SU-DHL-6 (cell line): ENCODE results near the gene ARL8B.

Experiments
- H2AFZ ChIP-seq: fragments of 200-600 bp; sonication (generic); 2 replicates; pipeline ENCODE4 v1.6.1; 2014; ENCODE audit warnings: low read depth, mild to moderate bottlenecking, moderate library complexity, mixed read lengths, antibody characterized with exemption, low read length; ENCODE audit not compliant: severe bottlenecking
- H3F3A ChIP-seq: fragments of 200-600 bp; shearing (Covaris generic); 2 replicates; pipeline ENCODE4 v1.6.0; 2016; ENCODE audit warnings: antibody characterized with exemption, mild to moderate bottlenecking; ENCODE audit not compliant: insufficient read depth
- H3K27ac ChIP-seq: fragments of 200-600 bp; sonication (generic); 2 replicates; pipeline ENCODE4 v1.5.1; 2016; ENCODE audit warnings: low read depth, mild to moderate bottlenecking, low read length, moderate library complexity, mixed read lengths
- H3K27me3 ChIP-seq: fragments of 200-600 bp; sonication (generic), shearing (Covaris generic); 2 replicates; pipeline ENCODE4 v1.6.0; 2014; ENCODE audit warnings: mild to moderate bottlenecking, low read length
- H3K36me3 ChIP-seq: fragments of 200-600 bp; sonication (generic); 2 replicates; pipeline ENCODE4 v1.6.1; 2014; ENCODE audit warnings: mild to moderate bottlenecking, low read length, mixed read lengths
- H3K4me2 ChIP-seq: fragments of 300-600, 200-600 bp; shearing (Covaris generic), sonication (generic); 2 replicates; pipeline ENCODE4 v1.6.0; 2014; ENCODE audit warnings: low read length, low read depth, mild to moderate bottlenecking; ENCODE audit not compliant: poor library complexity, severe bottlenecking
- H3K4me3 ChIP-seq: fragments of 200-600 bp; sonication (generic); 2 replicates; pipeline ENCODE4 v1.5.1; 2014; ENCODE audit warnings: antibody characterized with exemption, low read length, mild to moderate bottlenecking, mixed read lengths; ENCODE audit not compliant: insufficient read depth, poor library complexity, severe bottlenecking
- H3K79me2 ChIP-seq: fragments of 200-600 bp; sonication (generic); 2 replicates; pipeline ENCODE4 v1.6.1; 2014; ENCODE audit warnings: mild to moderate bottlenecking, low read length, moderate library complexity; ENCODE audit not compliant: insufficient read depth
- H3K9ac ChIP-seq: fragments of 200-600 bp; sonication (generic); 2 replicates; pipeline ENCODE4 v1.7.0; 2014; ENCODE audit warnings: mild to moderate bottlenecking, low read length
- H3K9me2 ChIP-seq: fragments of 200-600 bp; sonication (generic); replicated peaks from 2 replicates; pipeline ENCODE4 v1.6.1; 2014; ENCODE audit warnings: low read length; ENCODE audit not compliant: insufficient read depth
- H3K9me3 ChIP-seq: fragments of 200-600 bp; sonication (generic); 2 replicates; pipeline ENCODE4 v1.6.1; 2014; ENCODE audit warnings: low read length, mixed read lengths; ENCODE audit not compliant: insufficient read depth
- H4K20me1 ChIP-seq: fragments of 200-600 bp; sonication (generic); 2 replicates; pipeline ENCODE4 v1.6.1; 2014; ENCODE audit warnings: low read depth, mild to moderate bottlenecking, antibody characterized with exemption, low read length, moderate library complexity, mixed read lengths
- CTCF ChIP-seq: fragments of 200-600 bp; sonication (generic); IDR thresholded peaks from one replicate; pipeline ENCODE4 v1.5.1; 2017; ENCODE audit warnings: antibody characterized with exemption, mild to moderate bottlenecking, low read length, moderate library complexity; ENCODE audit not compliant: insufficient read depth, poor library complexity, severe bottlenecking
- EZH2phosphoT487 ChIP-seq: fragments of 200-600 bp; sonication (generic), shearing (Covaris generic); conservative IDR thresholded peaks from 2 replicates; pipeline ENCODE4 v1.6.1; 2018; ENCODE audit warnings: mild to moderate bottlenecking, antibody characterized with exemption, low read length, moderate library complexity, mixed read lengths

ARL8B gene

GRCh38 chr3:5136211-5136918, 14.3 kb downstream of the ARL8B start:
- no peak overlapping the region for H2AFZ ChIP-seq
- peak overlapping the region; percentile 47 for H3K9ac ChIP-seq
- peak overlapping the region; percentile 78 for H3K4me2 ChIP-seq
- no peaks in the 10 kb centered on the region for H3K36me3 ChIP-seq
- peaks cover 96% of the 10 kb centered on the region for H3K79me2 ChIP-seq
- H3K9me3 ChIP-seq = no peaks in the 10 kb centered on the region
- peak overlapping the region; percentile 75 for H3K27ac ChIP-seq
- TF ChIP-seq EZH2phosphoT487 (no peak), CTCF (peak; percentile 66)
- 0 out of 2 replicates have a peak, but pooled peaks cover 7% of the 10 kb centered on the region for H3F3A ChIP-seq
- H4K20me1 ChIP-seq = no peaks in the 10 kb centered on the region
- H3K27me3 ChIP-seq = no peaks in the 10 kb centered on the region
- H3K9me2 ChIP-seq = no peaks in the 10 kb centered on the region
- no peak overlapping the region for H3K4me3 ChIP-seq

- no peak for TF ChIP-seq EZH2phosphoT487
- Histone ChIP-seq H3K79me2 (peaks cover 96% of the 10 kb centered on the region), H3K9ac (peak overlapping the region; percentile 47), H3K9me2 (no peaks in the 10 kb centered on the region), H3K36me3 (no peaks in the 10 kb centered on the region), H2AFZ (no peak overlapping the region), H3F3A (0 out of 2 replicates have a peak, but pooled peaks cover 7% of the 10 kb centered on the region), H3K4me2 (peak overlapping the region; percentile 78), H3K9me3 (no peaks in the 10 kb centered on the region), H4K20me1 (no peaks in the 10 kb centered on the region), H3K4me3 (no peak overlapping the region), H3K27ac (peak overlapping the region; percentile 75), H3K27me3 (no peaks in the 10 kb centered on the region)
These were observed 14.9 kb downstream of the ARL8B start for GRCh38 chr3:5136919-5137429.

- Histone ChIP-seq H3K9ac (peak overlapping the region; percentile 14; the same call in 1 of the 2 replicates), H3K27ac (peak overlapping the region; percentile 53; the same call in 1 of the 2 replicates), H4K20me1 (no peaks in the 10 kb centered on the region)
These were observed 16.3 kb downstream of the ARL8B start for GRCh38 chr3:5138214-5138981.

More at GRCh38 chr3:5138214-5138981, 16.3 kb downstream of the ARL8B start:
- Histone ChIP-seq H3K79me2 (peaks cover 96% of the 10 kb centered on the region), H3K36me3 (no peaks in the 10 kb centered on the region), H3K9me2 (no peaks in the 10 kb centered on the region), H3K4me2 (peak overlapping the region; percentile 44), H3K4me3 (no peak overlapping the region), H3F3A (0 out of 2 replicates have a peak, but pooled peaks cover 7% of the 10 kb centered on the region), H3K9me3 (no peaks in the 10 kb centered on the region), H3K27me3 (no peaks in the 10 kb centered on the region), H2AFZ (no peak overlapping the region)
- TF ChIP-seq CTCF (no peak), EZH2phosphoT487 (no peak)
